Activated T-cell treated with anti-CD3 and anti-CD28 coated beads, Interleukin-2, amount 50 U/mL, for 24 hours (primary cell): ENCODE measurements around the gene CCDC180.
"Not testable (repeated sequence)": the region's sequence is repeated elsewhere in the genome, so short reads cannot be mapped to it uniquely, and the experiment has no call there.

Experiments used
- DNase-seq: peaks from one replicate; pipeline ENCODE4 v3.0.0-alpha.2; 2020
- H3K27ac Mint-ChIP-seq: 2 replicates; pipeline ENCODE4 v1.8.0; 2020; ENCODE audit warnings: mild to moderate bottlenecking, mixed read lengths
- H3K27me3 Mint-ChIP-seq: 2 replicates; pipeline ENCODE4 v1.8.0; 2020; ENCODE audit warnings: mixed read lengths
- H3K36me3 Mint-ChIP-seq: 2 replicates; pipeline ENCODE4 v1.8.0; 2020; ENCODE audit warnings: low read depth, mixed read lengths
- H3K4me1 Mint-ChIP-seq: 2 replicates; pipeline ENCODE4 v1.8.0; 2020; ENCODE audit warnings: low read depth, mixed read lengths
- H3K4me3 Mint-ChIP-seq: 2 replicates; pipeline ENCODE4 v1.8.0; 2020; ENCODE audit warnings: mild to moderate bottlenecking, moderate library complexity, mixed read lengths
- H3K9me3 Mint-ChIP-seq: 2 replicates; pipeline ENCODE4 v1.8.0; 2020; ENCODE audit warnings: mixed read lengths

CCDC180 gene

DNA sequence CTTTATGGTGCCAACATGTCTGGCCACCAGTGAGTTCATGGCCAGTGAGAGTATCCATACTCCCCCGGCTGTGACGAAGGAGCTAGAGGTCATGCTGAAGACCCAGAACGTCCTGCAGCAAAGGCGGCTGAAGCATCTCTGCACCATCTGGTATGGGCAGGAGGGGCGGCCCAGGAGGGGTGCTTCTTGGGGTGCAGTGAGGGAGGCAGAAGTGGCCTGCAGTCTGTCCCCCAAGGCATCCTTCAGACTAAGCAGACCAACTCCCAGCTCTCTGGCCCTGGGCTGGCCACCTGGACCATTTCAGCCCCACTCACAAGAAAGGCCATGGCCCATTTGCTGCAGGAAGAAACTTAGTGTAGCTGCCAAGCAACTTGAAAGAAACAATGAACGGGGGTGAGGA, 11.0 kb downstream of the CCDC180 start:
- H3K27me3 Mint-ChIP-seq = no peaks in the 10 kb centered on the region
- DNase-seq = no peak
- no peaks in the 10 kb centered on the region for H3K9me3 Mint-ChIP-seq
- peaks cover 9% of the 10 kb centered on the region for H3K4me1 Mint-ChIP-seq
- no peak overlapping the region for H3K27ac Mint-ChIP-seq
- H3K36me3 Mint-ChIP-seq = peaks cover 43% of the 10 kb centered on the region
- H3K4me3 Mint-ChIP-seq = no peak overlapping the region

DNA sequence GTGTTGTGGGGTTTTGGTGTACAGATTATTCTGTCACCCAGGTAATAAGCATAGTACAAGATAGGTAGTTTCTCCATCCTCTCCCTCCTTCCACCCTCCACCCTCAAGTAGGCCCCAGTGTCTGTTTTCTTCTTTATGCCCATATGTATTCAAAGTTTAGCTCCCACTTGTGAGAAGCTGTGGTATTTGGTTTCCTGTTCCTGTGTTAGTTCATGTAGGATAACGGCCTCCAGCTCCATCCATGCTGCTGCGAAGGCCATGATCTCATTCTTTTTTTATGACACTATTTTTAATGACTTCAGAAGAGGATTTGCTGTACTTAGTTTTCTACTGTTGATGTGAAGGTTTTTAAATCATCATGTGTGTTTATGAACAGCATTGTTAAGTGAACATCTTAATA, 11.9 kb downstream of the CCDC180 start:
- H3K9me3 Mint-ChIP-seq = no peaks in the 10 kb centered on the region
- no peak for DNase-seq
- peaks cover 38% of the 10 kb centered on the region for H3K36me3 Mint-ChIP-seq
- H3K4me3 Mint-ChIP-seq = no peak overlapping the region
- H3K4me1 Mint-ChIP-seq = peaks cover 9% of the 10 kb centered on the region
- H3K27me3 Mint-ChIP-seq = no peaks in the 10 kb centered on the region
- no peak overlapping the region for H3K27ac Mint-ChIP-seq

DNA sequence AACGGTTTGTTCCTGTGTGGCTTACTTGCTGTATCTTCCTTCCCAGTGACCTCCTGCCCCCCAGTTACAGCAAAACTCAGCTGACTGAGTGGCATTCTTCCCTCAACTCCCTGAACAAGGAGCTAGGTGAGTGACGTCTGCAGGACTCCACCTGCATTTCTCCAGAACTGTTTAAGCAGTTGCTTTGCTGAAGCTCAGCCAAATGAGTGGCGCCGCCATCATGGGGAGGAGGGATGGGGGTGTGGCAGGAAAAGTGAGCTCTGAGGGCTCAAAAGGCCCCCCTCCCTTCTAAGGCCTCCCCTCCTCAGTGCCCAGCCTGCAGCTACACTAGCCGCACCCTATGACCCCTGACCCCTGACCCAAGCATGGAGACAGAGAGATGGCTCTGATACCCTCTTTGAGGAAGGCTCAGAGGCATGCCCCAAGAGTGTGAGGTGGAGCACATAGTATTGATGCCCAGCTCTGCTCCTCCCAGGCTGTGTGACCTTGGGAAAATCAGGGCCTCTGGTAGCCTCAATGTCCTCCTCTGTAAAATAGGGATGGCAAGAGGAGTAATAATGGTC, 12.7 kb downstream of the CCDC180 start:
- DNase-seq = no peak
- Mint-ChIP-seq H3K27me3 (no peaks in the 10 kb centered on the region), H3K4me1 (peaks cover 9% of the 10 kb centered on the region), H3K36me3 (peaks cover 39% of the 10 kb centered on the region), H3K4me3 (no peak overlapping the region), H3K9me3 (no peaks in the 10 kb centered on the region), H3K27ac (no peak overlapping the region)

DNA sequence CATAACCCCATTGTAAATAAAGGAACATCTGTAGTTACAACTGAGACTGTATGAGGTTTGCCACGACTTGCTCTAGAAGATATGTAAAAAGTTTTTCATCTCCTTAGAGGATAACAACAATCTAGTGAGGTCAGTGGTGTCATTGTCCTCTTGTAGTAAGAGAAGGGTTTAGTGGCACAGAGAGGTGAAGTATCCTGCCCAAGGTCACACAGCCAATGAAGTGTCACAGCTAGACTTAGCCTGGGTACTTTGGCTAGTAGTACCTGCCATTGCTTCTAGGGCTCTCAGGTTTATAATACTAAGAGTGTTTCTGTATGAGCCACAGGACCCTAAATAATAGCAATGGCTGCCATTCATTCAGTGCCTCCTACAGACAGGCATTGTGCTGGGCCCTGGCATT, 13.8 kb downstream of the CCDC180 start:
- Mint-ChIP-seq H3K4me3 (no peak overlapping the region), H3K27ac (no peak overlapping the region), H3K27me3 (no peaks in the 10 kb centered on the region), H3K4me1 (peaks cover 9% of the 10 kb centered on the region), H3K36me3 (peaks cover 42% of the 10 kb centered on the region), H3K9me3 (no peaks in the 10 kb centered on the region)
- no peak for DNase-seq

DNA sequence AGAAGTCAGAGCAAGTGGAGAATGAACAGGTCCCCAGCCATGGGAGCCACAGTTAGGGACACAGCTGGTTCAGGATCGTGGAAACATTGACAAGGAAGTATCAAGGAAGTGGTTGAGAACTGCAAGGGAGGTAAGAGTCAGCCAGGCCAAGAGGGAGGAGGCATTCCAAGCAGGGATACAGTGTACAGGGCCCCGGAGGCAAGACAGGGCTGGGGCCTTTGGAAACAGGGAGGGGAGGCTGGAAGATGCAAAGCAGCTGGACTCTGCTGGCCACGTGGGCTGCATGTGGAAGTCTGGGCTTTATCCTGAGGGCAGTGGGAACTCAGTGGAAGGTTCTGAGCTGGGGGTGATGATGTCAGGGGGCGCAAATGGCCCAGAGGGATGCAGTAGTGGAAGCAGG, 14.2 kb downstream of the CCDC180 start:
- Mint-ChIP-seq H3K9me3 (no peaks in the 10 kb centered on the region), H3K4me1 (peaks cover 9% of the 10 kb centered on the region), H3K4me3 (no peak overlapping the region), H3K27ac (no peak overlapping the region), H3K27me3 (no peaks in the 10 kb centered on the region), H3K36me3 (peaks cover 40% of the 10 kb centered on the region)
- no peak for DNase-seq

DNA sequence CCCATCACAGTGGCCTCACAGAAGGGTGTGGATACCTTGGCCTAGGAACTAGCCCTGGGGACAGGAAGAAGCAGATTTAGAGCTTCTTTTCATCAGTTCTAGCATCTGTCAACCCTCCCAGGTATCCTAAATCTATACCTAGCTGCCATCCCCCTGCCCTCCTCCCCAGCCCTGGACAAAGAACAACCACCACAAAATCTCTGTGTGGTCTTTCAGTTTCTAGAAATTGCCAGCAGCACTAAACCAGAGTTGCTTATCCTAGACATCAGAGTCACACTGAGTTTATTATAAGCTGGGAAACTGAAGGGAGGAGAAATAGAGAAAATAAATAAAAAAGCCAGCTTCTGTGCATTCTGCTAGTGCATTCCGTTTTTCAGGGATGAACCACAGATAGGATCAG, 14.6 kb downstream of the CCDC180 start:
- Mint-ChIP-seq H3K4me3 (no peak overlapping the region), H3K4me1 (peaks cover 9% of the 10 kb centered on the region), H3K27me3 (no peaks in the 10 kb centered on the region), H3K9me3 (no peaks in the 10 kb centered on the region), H3K27ac (no peak overlapping the region), H3K36me3 (peaks cover 39% of the 10 kb centered on the region)
- no peak for DNase-seq

DNA sequence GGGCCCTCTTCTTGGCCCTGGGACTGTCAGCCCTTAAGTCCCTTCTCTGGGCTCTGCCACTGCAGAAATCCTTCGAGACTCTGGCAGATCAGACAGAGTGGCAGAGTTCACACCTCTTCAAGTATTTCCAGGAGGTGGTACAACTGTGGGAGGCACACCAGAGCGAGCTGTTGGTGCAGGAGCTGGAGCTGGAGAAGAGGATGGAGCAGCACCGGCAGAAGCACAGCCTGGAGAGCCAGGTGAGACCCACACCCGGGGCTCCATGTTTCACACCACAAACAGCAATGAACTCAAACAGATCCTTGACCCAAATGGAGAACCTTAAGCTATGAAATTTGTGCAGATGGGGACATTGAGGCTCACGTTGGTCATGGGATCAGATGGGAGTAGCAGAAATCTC, 17.5 kb downstream of the CCDC180 start:
- peaks cover 42% of the 10 kb centered on the region for H3K36me3 Mint-ChIP-seq
- no peak for DNase-seq
- H3K4me3 Mint-ChIP-seq = no peak overlapping the region
- no peaks in the 10 kb centered on the region for H3K9me3 Mint-ChIP-seq
- H3K4me1 Mint-ChIP-seq = no peaks in the 10 kb centered on the region
- H3K27me3 Mint-ChIP-seq = no peaks in the 10 kb centered on the region
- no peak overlapping the region for H3K27ac Mint-ChIP-seq

DNA sequence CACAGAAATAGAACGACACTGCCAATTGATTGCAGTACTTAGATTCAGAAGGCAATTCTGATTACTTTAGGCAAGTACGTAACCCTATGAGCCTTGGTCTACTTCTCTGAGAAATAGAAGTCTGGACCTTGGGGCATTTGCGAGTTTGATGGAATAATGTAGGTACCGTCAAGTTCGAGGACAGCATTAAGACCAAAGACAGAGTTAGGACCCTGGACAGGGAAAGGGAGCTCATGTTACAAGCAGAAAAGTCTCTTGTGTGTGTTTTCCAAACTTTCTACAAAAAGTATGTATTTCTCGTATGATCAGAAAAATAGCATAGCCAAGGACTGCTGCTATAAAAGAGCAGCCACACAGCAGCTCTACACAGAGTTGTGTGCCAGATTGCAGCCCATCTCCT, 20.1 kb downstream of the CCDC180 start:
- Mint-ChIP-seq H3K27me3 (no peaks in the 10 kb centered on the region), H3K9me3 (peaks cover 2% of the 10 kb centered on the region), H3K4me1 (no peaks in the 10 kb centered on the region), H3K4me3 (no peak overlapping the region), H3K36me3 (peaks cover 39% of the 10 kb centered on the region), H3K27ac (no peak overlapping the region)
- no peak for DNase-seq

DNA sequence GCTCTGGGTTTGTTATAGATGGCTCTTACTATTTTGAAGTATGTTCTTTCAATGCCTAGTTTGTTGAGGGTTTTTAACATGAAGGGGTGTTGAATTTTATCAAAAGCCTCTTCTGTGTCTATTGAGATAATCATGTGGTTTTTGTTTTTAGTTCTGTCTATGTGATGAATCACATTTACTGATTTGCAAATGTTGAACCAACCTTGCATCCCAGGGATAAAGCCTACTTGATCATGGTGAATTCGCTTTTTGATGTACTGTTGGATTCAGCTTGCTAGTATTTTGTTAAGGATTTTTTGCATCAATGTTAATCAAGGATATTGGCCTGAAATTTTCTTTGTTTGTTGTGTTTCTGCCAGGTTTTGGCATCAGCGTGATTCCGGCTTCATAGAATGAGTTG, 25.5 kb downstream of the CCDC180 start:
- Mint-ChIP-seq H3K27me3 (no peaks in the 10 kb centered on the region), H3K27ac (no peak overlapping the region), H3K36me3 (peaks cover 44% of the 10 kb centered on the region), H3K4me3 (no peak overlapping the region), H3K4me1 (no peaks in the 10 kb centered on the region), H3K9me3 (peaks cover 9% of the 10 kb centered on the region)
- no peak for DNase-seq

DNA sequence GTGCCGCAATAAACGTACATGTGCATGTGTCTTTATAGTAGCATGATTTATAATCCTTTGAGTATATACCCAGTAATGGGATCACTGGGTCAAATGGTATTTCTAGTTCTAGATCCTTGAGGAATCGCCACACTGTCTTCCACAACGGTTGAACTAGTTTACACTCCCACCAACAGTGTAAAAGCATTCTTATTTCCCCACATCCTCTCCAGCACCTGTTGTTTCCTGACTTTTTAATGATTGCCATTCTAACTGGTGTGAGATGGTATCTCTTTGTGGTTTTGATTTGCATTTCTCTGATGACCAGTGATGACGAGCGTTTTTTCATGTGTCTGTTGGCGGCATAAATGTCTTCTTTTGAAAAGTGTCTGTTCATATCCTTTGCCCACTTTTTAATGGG, 28.2 kb downstream of the CCDC180 start:
- H3K27me3 Mint-ChIP-seq, H3K9me3 Mint-ChIP-seq, H3K4me3 Mint-ChIP-seq, H3K4me1 Mint-ChIP-seq, H3K27ac Mint-ChIP-seq, DNase-seq: not testable (repeated sequence)
- H3K36me3 Mint-ChIP-seq = peaks cover 47% of the 10 kb centered on the region

DNA sequence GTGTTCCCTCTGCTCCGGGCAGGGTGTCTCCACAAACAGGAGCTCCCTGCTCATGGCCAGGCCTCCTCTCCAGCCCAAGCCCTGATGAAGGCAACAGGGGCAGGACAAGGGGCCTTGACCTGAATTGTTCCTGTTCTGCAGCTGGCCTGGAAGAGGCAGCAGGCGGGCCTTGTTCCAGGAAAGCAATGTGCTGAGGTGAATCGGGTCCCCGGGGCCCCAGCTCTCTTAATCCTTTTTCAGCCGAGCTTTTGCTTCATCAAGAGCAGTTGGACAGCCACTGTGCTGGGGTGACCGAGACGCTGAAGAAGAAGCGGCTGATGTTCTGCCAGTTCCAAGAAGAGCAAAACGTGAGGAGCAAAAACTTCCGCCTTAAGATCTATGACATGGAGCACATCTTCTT, 41.4 kb downstream of the CCDC180 start:
- no peaks in the 10 kb centered on the region for H3K9me3 Mint-ChIP-seq
- H3K4me3 Mint-ChIP-seq = no peak overlapping the region
- no peak for DNase-seq
- no peaks in the 10 kb centered on the region for H3K27me3 Mint-ChIP-seq
- no peak overlapping the region for H3K27ac Mint-ChIP-seq
- H3K4me1 Mint-ChIP-seq = peaks cover 2% of the 10 kb centered on the region
- peaks cover 22% of the 10 kb centered on the region for H3K36me3 Mint-ChIP-seq

DNA sequence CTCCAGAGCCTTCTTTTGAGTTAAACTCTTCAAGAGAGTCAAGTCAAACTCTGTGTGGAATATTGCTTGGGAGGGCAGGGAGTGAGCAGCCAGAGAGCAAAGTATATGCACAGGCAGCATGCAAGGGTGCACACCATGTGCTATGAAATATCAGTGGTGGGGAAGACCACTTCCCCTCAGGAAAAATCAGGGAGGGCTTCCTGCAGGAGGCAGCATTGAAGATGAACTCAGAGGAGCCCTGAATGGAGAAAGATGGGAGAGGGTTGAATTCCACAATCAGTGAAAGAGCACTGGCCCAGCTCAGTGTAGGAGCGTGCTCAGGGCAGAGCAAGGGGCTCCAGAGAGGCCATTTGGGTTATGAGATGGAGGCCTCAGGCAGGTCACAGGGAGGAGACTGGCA, 41.9 kb downstream of the CCDC180 start:
- Mint-ChIP-seq H3K27me3 (no peaks in the 10 kb centered on the region), H3K4me1 (peaks cover 2% of the 10 kb centered on the region), H3K36me3 (peaks cover 18% of the 10 kb centered on the region), H3K9me3 (no peaks in the 10 kb centered on the region), H3K27ac (no peak overlapping the region), H3K4me3 (no peak overlapping the region)
- DNase-seq = no peak

DNA sequence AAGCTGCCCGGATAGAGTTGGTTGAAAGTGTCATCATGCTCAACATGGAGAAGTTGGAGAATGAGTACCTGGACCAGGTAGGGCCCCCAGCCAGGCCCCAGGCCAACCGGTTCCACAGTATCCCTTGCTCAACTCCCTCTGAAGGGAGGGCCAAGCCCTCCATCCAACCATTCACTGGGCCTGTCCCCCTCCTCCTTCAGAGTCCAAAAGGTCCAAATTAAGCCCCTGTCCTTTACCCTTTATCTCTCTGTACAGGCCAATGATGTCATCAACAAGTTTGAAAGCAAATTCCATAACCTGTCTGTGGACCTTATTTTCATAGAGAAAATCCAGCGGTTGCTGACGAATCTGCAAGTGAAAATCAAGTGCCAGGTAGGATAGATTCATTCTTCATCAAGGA, 47.2 kb downstream of the CCDC180 start:
- Mint-ChIP-seq H3K27me3 (no peaks in the 10 kb centered on the region), H3K4me1 (peaks cover 2% of the 10 kb centered on the region), H3K36me3 (peaks cover 11% of the 10 kb centered on the region), H3K4me3 (no peak overlapping the region), H3K9me3 (no peaks in the 10 kb centered on the region), H3K27ac (no peak overlapping the region)
- no peak for DNase-seq

DNA sequence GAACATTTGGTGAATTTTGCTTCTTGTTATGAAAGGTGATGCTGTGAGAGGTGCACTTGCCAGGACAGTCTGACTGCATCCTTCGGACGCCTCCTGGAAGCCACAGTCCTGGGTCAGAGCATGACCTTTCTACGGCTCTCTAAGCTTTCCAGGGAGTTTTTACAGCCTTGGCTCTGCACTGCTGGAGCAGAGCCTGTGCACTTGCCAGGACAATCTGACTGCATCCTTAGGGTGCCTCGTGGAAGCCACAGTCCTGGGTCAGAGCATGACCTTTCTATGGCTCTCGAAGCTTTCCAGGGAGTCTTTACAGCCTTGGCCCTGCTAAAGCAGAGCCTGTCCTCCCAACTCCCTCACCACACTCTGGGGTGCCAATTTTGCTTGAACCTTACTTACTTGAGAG, 49.6 kb downstream of the CCDC180 start:
- Mint-ChIP-seq H3K4me3 (no peak overlapping the region), H3K27me3 (no peaks in the 10 kb centered on the region), H3K9me3 (no peaks in the 10 kb centered on the region), H3K36me3 (peaks cover 11% of the 10 kb centered on the region), H3K27ac (no peak overlapping the region), H3K4me1 (peaks cover under 1% of the 10 kb centered on the region)
- DNase-seq = no peak
